ENCODE data around the gene CD8B. TPM values are rescaled to one million over a fixed set of nuclear protein-coding genes. Genes with fewer than 3 reads are reported as not detected.

Gene CD8B
- total and polyA plus RNA-seq, 7 donors, result 0.71 to 11.6 (median 1.2) TPM; not detected in 2

DNA sequence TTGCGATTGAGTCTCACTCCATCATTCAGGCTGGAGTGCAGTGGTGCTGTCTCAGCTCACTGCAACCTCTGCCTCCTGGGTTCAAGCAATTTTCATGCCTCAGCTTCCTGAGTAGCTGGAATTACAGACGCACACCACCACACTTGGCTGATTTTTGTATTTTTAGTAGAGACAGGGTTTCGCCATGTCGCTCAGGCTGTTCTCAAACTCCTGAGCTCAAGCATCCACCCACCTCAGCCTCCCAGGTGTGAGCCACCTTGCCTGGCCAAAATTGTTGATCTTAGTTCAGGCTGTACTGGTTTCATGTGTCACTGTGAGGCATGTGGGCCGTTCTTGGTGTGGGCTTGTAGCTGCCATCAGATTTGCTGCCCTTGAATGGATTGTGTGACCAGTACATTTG lies 89.1 kb downstream of the CD8B start:
- Histone ChIP-seq H3K4me1 (no peaks in the 10 kb centered on the region), H3K9me3 (no peaks in the 10 kb centered on the region), H3K4me3 (no peak overlapping the region), H3K27me3 (no peaks in the 10 kb centered on the region), H3K27ac (no peak overlapping the region), H3K36me3 (peaks cover 0 to 65% (median 20%) of the 10 kb centered on the region in 4 donors)
- DNase-seq, result no peak
- WGBS, 2 donors, result 69 to 75% methylated on average over 5 of the region's 5 CpGs
- TF ChIP-seq POLR2A (IDR thresholded peaks at IDR 0.05) (no peak), POLR2AphosphoS5 (IDR thresholded peaks at IDR 0.05) (no peak), EP300 (IDR thresholded peaks at IDR 0.05) (no peak)
- TF ChIP-seq, protein P1, sequence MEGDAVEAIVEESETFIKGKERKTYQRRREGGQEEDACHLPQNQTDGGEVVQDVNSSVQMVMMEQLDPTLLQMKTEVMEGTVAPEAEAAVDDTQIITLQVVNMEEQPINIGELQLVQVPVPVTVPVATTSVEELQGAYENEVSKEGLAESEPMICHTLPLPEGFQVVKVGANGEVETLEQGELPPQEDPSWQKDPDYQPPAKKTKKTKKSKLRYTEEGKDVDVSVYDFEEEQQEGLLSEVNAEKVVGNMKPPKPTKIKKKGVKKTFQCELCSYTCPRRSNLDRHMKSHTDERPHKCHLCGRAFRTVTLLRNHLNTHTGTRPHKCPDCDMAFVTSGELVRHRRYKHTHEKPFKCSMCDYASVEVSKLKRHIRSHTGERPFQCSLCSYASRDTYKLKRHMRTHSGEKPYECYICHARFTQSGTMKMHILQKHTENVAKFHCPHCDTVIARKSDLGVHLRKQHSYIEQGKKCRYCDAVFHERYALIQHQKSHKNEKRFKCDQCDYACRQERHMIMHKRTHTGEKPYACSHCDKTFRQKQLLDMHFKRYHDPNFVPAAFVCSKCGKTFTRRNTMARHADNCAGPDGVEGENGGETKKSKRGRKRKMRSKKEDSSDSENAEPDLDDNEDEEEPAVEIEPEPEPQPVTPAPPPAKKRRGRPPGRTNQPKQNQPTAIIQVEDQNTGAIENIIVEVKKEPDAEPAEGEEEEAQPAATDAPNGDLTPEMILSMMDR (IDR thresholded peaks at IDR 0.05), result no peak
- intact Hi-C loops (cut with DNase I), result no loop called here

DNA sequence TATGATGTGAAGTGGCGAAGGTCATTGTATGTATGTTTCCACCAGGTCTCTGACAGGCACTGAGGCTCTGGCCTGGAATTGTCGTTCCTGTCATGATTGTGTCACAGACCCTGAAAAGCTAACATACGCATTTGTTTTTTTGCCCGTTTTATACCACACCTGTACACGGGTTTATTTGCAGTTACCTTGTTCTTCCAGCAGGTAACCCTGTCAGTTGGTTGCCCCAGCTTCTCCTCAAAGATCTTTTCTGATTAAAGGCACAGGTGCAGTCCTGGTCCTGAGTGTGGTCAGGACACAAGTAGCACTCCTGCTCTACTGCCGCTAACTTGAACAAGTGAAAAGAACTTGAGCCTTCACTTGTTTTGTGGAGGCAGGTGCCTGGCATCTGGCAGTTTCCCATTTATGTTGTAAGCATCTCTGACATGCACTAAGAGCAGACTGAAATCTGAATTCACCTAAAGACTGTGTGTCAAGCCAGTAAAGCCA lies 90.8 kb downstream of the CD8B start:
- Histone ChIP-seq H3K36me3 (peaks cover 0 to 65% (median 20%) of the 10 kb centered on the region in 4 donors), H3K27me3 (no peaks in the 10 kb centered on the region), H3K9me3 (no peaks in the 10 kb centered on the region), H3K4me3 (no peak overlapping the region), H3K27ac (no peak overlapping the region), H3K4me1 (no peaks in the 10 kb centered on the region)
- no peak for DNase-seq
- TF ChIP-seq, protein P1 (IDR thresholded peaks at IDR 0.05), result no peak
- TF ChIP-seq POLR2A (IDR thresholded peaks at IDR 0.05) (no peak), POLR2AphosphoS5 (IDR thresholded peaks at IDR 0.05) (no peak), EP300 (IDR thresholded peaks at IDR 0.05) (no peak)
- intact Hi-C loops (cut with DNase I), result no loop called here
- 82 to 86% methylated on average over 6 of the region's 6 CpGs for WGBS, 2 donors

DNA sequence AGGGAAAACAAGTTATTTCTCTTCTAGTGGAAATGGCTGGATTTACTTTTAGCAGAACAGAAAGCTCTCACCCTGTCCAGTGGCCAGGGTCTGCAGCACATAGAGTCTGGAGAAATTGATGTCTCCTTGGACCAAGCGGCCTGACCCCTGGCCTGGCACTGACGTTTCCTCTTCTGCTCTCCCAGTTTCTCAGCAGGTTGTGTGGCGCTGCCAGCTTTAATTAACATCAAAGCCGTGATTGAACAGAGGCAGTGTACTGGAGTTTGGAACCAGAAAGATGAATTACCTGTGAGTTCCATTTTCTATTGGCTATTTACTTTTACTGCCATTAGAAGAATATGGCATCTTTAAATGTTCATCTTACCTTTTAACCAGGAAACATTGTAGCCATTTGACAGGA lies 91.8 kb downstream of the CD8B start:
- peaks cover 0 to 4% (median 0%) of the 10 kb centered on the region in 4 donors for H3K4me1 ChIP-seq
- intact Hi-C loops (cut with DNase I), result no loop called here
- TF ChIP-seq POLR2A (IDR thresholded peaks at IDR 0.05) (no peak), POLR2AphosphoS5 (IDR thresholded peaks at IDR 0.05) (no peak)
- no peak for DNase-seq
- no peaks in the 10 kb centered on the region for H3K9me3 ChIP-seq
- peaks cover 0 to 62% (median 23%) of the 10 kb centered on the region in 4 donors for H3K36me3 ChIP-seq
- H3K4me3 ChIP-seq, result no peak overlapping the region
- WGBS, 2 donors, result 40 to 79% methylated on average over 4 of the region's 4 CpGs
- H3K27ac ChIP-seq, result no peak overlapping the region
- no peaks in the 10 kb centered on the region for H3K27me3 ChIP-seq

DNA sequence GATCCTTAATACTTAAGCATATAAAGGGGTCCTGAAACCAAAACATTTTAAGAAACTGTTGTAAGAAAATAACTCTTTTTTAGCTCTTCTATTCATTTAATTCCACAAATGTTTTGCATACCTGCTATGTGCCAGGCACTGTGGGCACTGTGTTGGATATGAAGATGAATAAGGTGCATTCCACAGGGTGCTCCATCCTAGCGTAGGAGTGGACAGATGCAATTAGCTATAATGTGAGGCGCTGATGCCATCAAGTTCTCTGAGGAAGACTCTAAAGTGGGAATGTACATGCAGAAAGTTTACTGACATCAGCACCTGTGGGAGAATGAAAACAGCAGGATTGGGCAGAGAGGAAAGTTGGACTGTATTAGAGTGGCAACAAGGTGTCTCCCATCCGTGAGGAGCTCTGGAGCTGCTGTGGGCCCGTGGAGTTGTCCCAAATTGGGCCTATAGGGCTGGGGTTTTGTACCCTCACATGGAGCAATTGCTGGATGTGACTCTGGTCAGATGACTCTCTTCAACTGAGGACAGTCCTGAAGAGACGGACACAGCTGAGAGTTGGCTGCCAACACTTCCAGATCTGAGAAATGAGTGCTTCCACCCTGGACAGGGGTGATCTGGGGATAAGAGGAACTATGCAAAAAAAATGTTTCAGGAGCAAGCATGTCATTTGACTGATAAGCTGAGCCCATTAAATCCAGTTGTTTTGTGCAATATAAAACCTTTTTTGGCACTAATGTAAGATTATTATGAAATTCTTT lies 93.3 kb downstream of the CD8B start:
- WGBS, 2 donors, result 92 to 93% methylated on average over 5 of the region's 5 CpGs
- intact Hi-C loops (cut with DNase I), result no loop called here
- Histone ChIP-seq H3K9me3 (no peaks in the 10 kb centered on the region), H3K4me1 (peaks cover 0 to 9% (median 2%) of the 10 kb centered on the region in 4 donors), H3K4me3 (no peak overlapping the region), H3K27me3 (no peaks in the 10 kb centered on the region), H3K27ac (no peak overlapping the region), H3K36me3 (peaks cover 0 to 50% (median 23%) of the 10 kb centered on the region in 4 donors)
- DNase-seq, result no peak
- TF ChIP-seq, protein P1 (IDR thresholded peaks at IDR 0.05), result no peak
- TF ChIP-seq POLR2A (IDR thresholded peaks at IDR 0.05) (no peak), POLR2AphosphoS5 (IDR thresholded peaks at IDR 0.05) (no peak), EP300 (IDR thresholded peaks at IDR 0.05) (no peak)

Other genes with a start within 250 kb of the CD8B start
- gene RNF103, start 238.0 kb downstream of the CD8B start, total RNA-seq, result 10 to 100 TPM; 36.6 to 45.6 (median 41.0) TPM
- gene RNF103, start 238.0 kb downstream of the CD8B start, polyA plus RNA-seq, result 10 to 100 TPM; 11.1 to 30.3 (median 12.6) TPM
- 10 to 100 TPM; 42.4 to 58.9 (median 52.1) TPM for gene RMND5A, start 141.6 kb downstream of the CD8B start, total RNA-seq
- 10 to 100 TPM; 19.9 to 35.6 (median 29.4) TPM for gene RMND5A, start 141.6 kb downstream of the CD8B start, polyA plus RNA-seq
- gene CD8A, start 71.0 kb downstream of the CD8B start, total RNA-seq, result 1 to 10 TPM in 1 of 4 donors, under 1 TPM in 2, not detected in 1; 0.36 to 1.5 (median 0.99) TPM
- 10 to 100 TPM in 1 of 3 donors, under 1 TPM in 2; 0.60 to 15.5 (median 0.69) TPM for gene CD8A, start 71.0 kb downstream of the CD8B start, polyA plus RNA-seq
- gene RGPD1, start 80.2 kb upstream of the CD8B start, total RNA-seq, result 1 to 10 TPM in 3 of 4 donors, under 1 TPM in 1; 0.68 to 2.8 (median 1.4) TPM
- gene RGPD1, start 80.2 kb upstream of the CD8B start, polyA plus RNA-seq, result under 1 TPM in 2 of 3 donors, not detected in 1; under 0.01 to 0.90 TPM
- gene PLGLB1, start 160.0 kb upstream of the CD8B start, total RNA-seq, result 1 to 10 TPM in 3 of 4 donors, not detected in 1; 1.1 to 9.3 (median 8.4) TPM
- gene PLGLB1, start 160.0 kb upstream of the CD8B start, polyA plus RNA-seq, result 1 to 10 TPM in 1 of 3 donors, not detected in 2; 2.0 TPM

Measured in sigmoid colon (tissue), 7 donors.